ENCODE results near the gene BCAP31.
A peak's percentile ranks its signal among the peaks of the same experiment; 100 is the strongest.
"Not testable (repeated sequence)": the region's sequence is repeated elsewhere in the genome, so short reads cannot be mapped to it uniquely, and the experiment has no call there.

BCAP31 gene

GRCh38 chrX:153692611-153693156, 31.5 kb downstream of the BCAP31 start:
- no peak for DNase-seq

GRCh38 chrX:153692003-153692402, 32.2 kb downstream of the BCAP31 start:
- DNase-seq = no peak

- not testable (repeated sequence) for DNase-seq
Observed at GRCh38 chrX:153691032-153691827, 33.0 kb downstream of the BCAP31 start.

GRCh38 chrX:153690466-153690865, 33.7 kb downstream of the BCAP31 start:
- DNase-seq = no peak

GRCh38 chrX:153689654-153690465, 34.3 kb downstream of the BCAP31 start:
- DNase-seq = no peak

- no peak for DNase-seq
Observed at GRCh38 chrX:153688911-153689590, 35.1 kb downstream of the BCAP31 start.

- DNase-seq = no peak
Observed at GRCh38 chrX:153688506-153688905, 35.7 kb downstream of the BCAP31 start.

- no peak for DNase-seq
Observed at GRCh38 chrX:153688071-153688470, 36.1 kb downstream of the BCAP31 start.

- peak; percentile 43 for DNase-seq
Observed at GRCh38 chrX:153687121-153688039, 36.8 kb downstream of the BCAP31 start, which contains the start of gene SLC6A8. Gene SLC6A8, plus strand, starts transcription at chrX:153687926. Its CDS starts 649 bp downstream, at chrX:153688575.

GRCh38 chrX:153686711-153687110, 37.5 kb downstream of the BCAP31 start:
- no peak for DNase-seq

GRCh38 chrX:153685751-153686696, 38.2 kb downstream of the BCAP31 start:
- no peak for DNase-seq

- DNase-seq = no peak
Observed at GRCh38 chrX:153685156-153685536, 39.0 kb downstream of the BCAP31 start.

GRCh38 chrX:153684467-153685155, 39.6 kb downstream of the BCAP31 start:
- DNase-seq = no peak

GRCh38 chrX:153683486-153683885, 40.7 kb downstream of the BCAP31 start:
- not testable (repeated sequence) for DNase-seq

GRCh38 chrX:153681175-153681574, 43.0 kb downstream of the BCAP31 start:
- DNase-seq = no peak

- DNase-seq = no peak
Observed at GRCh38 chrX:153674219-153674851, 49.9 kb downstream of the BCAP31 start.

GRCh38 chrX:153673428-153674218, 50.6 kb downstream of the BCAP31 start, which contains the start of gene PNCK:
Gene PNCK, minus strand, starts transcription at chrX:153673813. Its CDS starts 737 bp downstream, at chrX:153673076.
- DNase-seq = no peak
